Tibial nerve (tissue), 4 donors: ENCODE measurements around the gene OR2Z1. TPM values are rescaled to one million over a fixed set of nuclear protein-coding genes. Genes with fewer than 3 reads are reported as not detected.

Experiments used
- DNase-seq, 2 donors: peaks; one replicate each; pipeline ENCODE4 v3.0.0-alpha.2; 2019; ENCODE audit warnings: low spot score in 2 of 2
- H3K27ac ChIP-seq, 4 donors: fragments of 200-600 bp; sonication (generic) in 3 of 4; one replicate each; pipeline ENCODE4 v1.5.1; 2017 to 2019; ENCODE audit warnings: mild to moderate bottlenecking in 1 of 4
- H3K27me3 ChIP-seq, 2 donors: fragments of 200-600 bp; sonication (generic) in 1 of 2; one replicate each; pipeline versions ENCODE4 v1.5.1 to v1.6.0; 2017 to 2019
- H3K36me3 ChIP-seq, 3 donors: fragments of 200-600 bp; sonication (generic); one replicate each; pipeline ENCODE4 v1.5.1; 2018 to 2019
- H3K4me1 ChIP-seq, 4 donors: fragments of 200-600 bp; sonication (generic) in 3 of 4; one replicate each; pipeline ENCODE4 v1.5.1; 2017 to 2019
- H3K4me3 ChIP-seq, 4 donors: fragments of 200-600 bp; sonication (generic) in 3 of 4; one replicate each; pipeline ENCODE4 v1.5.1; 2017 to 2019; ENCODE audit warnings: mild to moderate bottlenecking in 1 of 4, moderate library complexity in 1 of 4
- H3K9me3 ChIP-seq, 4 donors: fragments of 200-600 bp; sonication (generic) in 3 of 4; one replicate each; pipeline ENCODE4 v1.5.1; 2017 to 2019
- CTCF ChIP-seq, 5 experiments: fragments of 200-600 bp in 3 of 5; fragments of 450-650 bp in 2 of 5; sonication (generic) in 3 of 5; IDR thresholded peaks; one replicate each; pipeline ENCODE4 v1.5.1; 2016 to 2019; ENCODE audit warnings: antibody characterized with exemption in 5 of 5, mild to moderate bottlenecking in 3 of 5, moderate library complexity in 2 of 5
- EP300 ChIP-seq, 2 donors: sonication (generic); formaldehyde crosslinking; IDR thresholded peaks; one replicate each; pipeline ENCODE4 v1.6.1; 2017; ENCODE audit warnings: antibody characterized with exemption in 2 of 2, mild to moderate bottlenecking in 1 of 2
- POLR2A ChIP-seq, 2 donors: fragments of 450-650 bp; IDR thresholded peaks; one replicate each; pipeline ENCODE4 v1.6.1; 2017; ENCODE audit warnings: antibody characterized with exemption in 2 of 2, mild to moderate bottlenecking in 2 of 2, moderate library complexity in 2 of 2
- WGBS, 2 donors: methylation state at CpG; one replicate each; pipeline ENCODE4 v1.1.5; 2018; 5-methylcytosine and 5-hydroxymethylcytosine counted together
- total RNA-seq, 4 donors: library from RNA; depleted of rRNA; stranded (reverse); fragments of >200 nt; gene quantifications; one replicate each; pipeline ENCODE4 v1.1.0, GENCODE V29; 2016

OR2Z1 gene
- total RNA-seq, 4 donors from 2014 or later, result not detected

GRCh38 chr19:8680676-8681344 is 40.6 kb upstream of the OR2Z1 start:
- TF ChIP-seq CTCF (IDR thresholded peaks at IDR 0.05) (no peak), POLR2A (IDR thresholded peaks at IDR 0.05) (no peak), EP300 (IDR thresholded peaks at IDR 0.05) (no peak)
- DNase-seq, result no peak
- Histone ChIP-seq H3K36me3 (no peaks in the 10 kb centered on the region), H3K4me3 (no peak overlapping the region), H3K27me3 (no peaks in the 10 kb centered on the region), H3K27ac (no peak overlapping the region), H3K9me3 (peaks cover 0 to 22% (median 2%) of the 10 kb centered on the region in 4 donors), H3K4me1 (no peaks in the 10 kb centered on the region)
- 73 to 74% methylated on average over 5 of the region's 5 CpGs for WGBS, 2 donors

GRCh38 chr19:8681345-8682029 is 39.9 kb upstream of the OR2Z1 start:
- Histone ChIP-seq H3K4me3 (no peak overlapping the region), H3K9me3 (peaks cover 0 to 22% (median 2%) of the 10 kb centered on the region in 4 donors), H3K4me1 (no peaks in the 10 kb centered on the region), H3K27me3 (no peaks in the 10 kb centered on the region), H3K36me3 (no peaks in the 10 kb centered on the region), H3K27ac (no peak overlapping the region)
- 78 to 88% methylated on average over 2 of the region's 2 CpGs for WGBS, 2 donors
- no peak for TF ChIP-seq CTCF (IDR thresholded peaks at IDR 0.05)
- TF ChIP-seq EP300 (IDR thresholded peaks at IDR 0.05), result no peak
- TF ChIP-seq POLR2A (IDR thresholded peaks at IDR 0.05), result no peak
- DNase-seq, result no peak

- Histone ChIP-seq H3K4me3 (no peak overlapping the region), H3K4me1 (no peaks in the 10 kb centered on the region), H3K27me3 (no peaks in the 10 kb centered on the region), H3K36me3 (no peaks in the 10 kb centered on the region), H3K27ac (no peak overlapping the region), H3K9me3 (peaks cover 0 to 21% (median 2%) of the 10 kb centered on the region in 4 donors)
- TF ChIP-seq POLR2A (IDR thresholded peaks at IDR 0.05) (no peak), EP300 (IDR thresholded peaks at IDR 0.05) (no peak), CTCF (IDR thresholded peaks at IDR 0.05) (no peak)
- no peak for DNase-seq
- 54 to 59% methylated on average over 2 of the region's 2 CpGs for WGBS, 2 donors
Measured at GRCh38 chr19:8682472-8682871, 39.0 kb upstream of the OR2Z1 start.

- H3K36me3 ChIP-seq, result no peaks in the 10 kb centered on the region
- H3K9me3 ChIP-seq, result peaks cover 0 to 19% (median 2%) of the 10 kb centered on the region in 4 donors
- no peak overlapping the region for H3K27ac ChIP-seq
- TF ChIP-seq EP300 (IDR thresholded peaks at IDR 0.05) (no peak), CTCF (IDR thresholded peaks at IDR 0.05) (no peak), POLR2A (IDR thresholded peaks at IDR 0.05) (no peak)
- WGBS, 2 donors, result 48 to 73% methylated on average over 1 of the region's 1 CpG
- no peak for DNase-seq
- no peak overlapping the region for H3K4me3 ChIP-seq
- no peaks in the 10 kb centered on the region for H3K27me3 ChIP-seq
- no peaks in the 10 kb centered on the region for H3K4me1 ChIP-seq
Measured at GRCh38 chr19:8682931-8683330, 38.5 kb upstream of the OR2Z1 start.
